Effector memory CD4-positive, alpha-beta T cell (primary cell): ENCODE measurements around the gene WWC2.

Experiments
- DNase-seq, 3 donors: peaks; one replicate each; pipeline ENCODE4 v3.0.0-alpha.2; 2020
- H3K27ac ChIP-seq: 2 replicates; pipeline ENCODE4 v1.7.0; 2013; ENCODE audit warnings: mild to moderate bottlenecking, low read length, moderate library complexity; ENCODE audit not compliant: insufficient read depth, poor library complexity, severe bottlenecking
- H3K27me3 ChIP-seq: replicated peaks from 2 replicates; pipeline ENCODE4 v1.7.0; 2013; ENCODE audit warnings: mild to moderate bottlenecking, low read length; ENCODE audit not compliant: insufficient read depth, control insufficient read depth, poor library complexity, severe bottlenecking
- H3K36me3 ChIP-seq: 2 replicates; pipeline ENCODE4 v1.7.0; 2013; ENCODE audit warnings: mild to moderate bottlenecking, low read length, moderate library complexity; ENCODE audit not compliant: control insufficient read depth, insufficient read depth
- H3K4me1 ChIP-seq: 2 replicates; pipeline ENCODE4 v1.7.0; 2013; ENCODE audit warnings: low read length, mild to moderate bottlenecking; ENCODE audit not compliant: control insufficient read depth, insufficient read depth, poor library complexity, severe bottlenecking
- H3K4me3 ChIP-seq: 2 replicates; pipeline ENCODE4 v1.7.0; 2013; ENCODE audit warnings: low read length, low read depth, mild to moderate bottlenecking; ENCODE audit not compliant: insufficient read depth, poor library complexity, severe bottlenecking
- H3K9me3 ChIP-seq: 2 replicates; pipeline ENCODE4 v1.7.0; 2013; ENCODE audit warnings: mild to moderate bottlenecking, low read length, moderate library complexity; ENCODE audit not compliant: control insufficient read depth

WWC2 gene

DNA sequence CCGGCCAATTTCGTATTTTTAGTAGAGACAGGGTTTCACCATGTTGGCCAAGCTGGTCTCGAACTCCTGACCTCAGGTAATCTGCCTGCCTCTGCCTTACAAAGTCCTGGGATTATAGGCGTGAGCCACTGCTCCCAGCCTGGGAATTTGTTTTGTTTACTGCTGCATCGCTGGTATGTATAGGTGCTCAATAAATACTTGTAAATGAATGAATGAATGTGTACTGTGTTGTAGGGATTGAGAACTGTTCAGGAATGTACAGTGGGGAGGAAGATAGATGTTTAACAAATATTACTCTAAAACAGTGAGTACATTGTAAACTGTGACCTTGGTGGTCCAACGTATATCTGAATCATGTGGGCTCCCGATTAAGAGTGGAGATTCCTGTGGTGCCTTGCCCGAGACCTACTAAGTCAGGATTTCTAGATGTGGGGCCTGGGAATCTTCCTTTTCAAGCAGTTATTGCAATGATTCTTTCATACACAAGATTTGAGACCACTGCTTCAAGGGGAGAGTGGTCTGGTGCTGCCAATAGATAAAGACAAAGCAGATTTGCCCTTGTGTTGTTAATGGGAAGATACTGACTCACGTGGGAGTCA lies 41.0 kb downstream of the WWC2 start:
- no peak overlapping the region for H3K27ac ChIP-seq
- no peak for DNase-seq
- no peaks in the 10 kb centered on the region for H3K4me1 ChIP-seq

DNA sequence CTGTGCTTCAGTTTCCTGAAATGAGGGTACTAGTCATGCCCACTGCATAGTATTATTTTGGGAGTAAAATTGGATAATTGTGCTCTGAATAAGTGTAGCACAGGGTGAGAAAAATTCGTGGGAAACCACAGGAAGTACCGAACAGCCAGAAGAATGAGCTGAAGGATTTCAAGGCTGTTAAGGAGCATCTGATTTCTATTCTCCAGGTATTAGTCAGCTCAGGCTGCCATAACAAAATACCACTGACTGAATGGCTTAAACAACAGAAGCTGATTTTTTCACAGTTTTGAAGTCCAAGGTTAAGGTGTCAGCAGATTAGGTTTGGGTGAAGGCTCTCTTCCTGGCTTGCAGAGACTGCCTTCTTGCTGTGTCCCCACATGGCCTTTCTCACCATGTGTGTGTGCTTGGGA lies 41.9 kb downstream of the WWC2 start:
- Histone ChIP-seq H3K27me3 (no peaks in the 10 kb centered on the region), H3K4me3 (no peak overlapping the region), H3K4me1 (no peaks in the 10 kb centered on the region), H3K9me3 (no peaks in the 10 kb centered on the region), H3K27ac (no peak overlapping the region), H3K36me3 (no peaks in the 10 kb centered on the region)
- DNase-seq = no peak

More for the DNA sequence above, 41.0 kb downstream of the WWC2 start:
- H3K9me3 ChIP-seq = no peaks in the 10 kb centered on the region
- no peak overlapping the region for H3K4me3 ChIP-seq
- H3K36me3 ChIP-seq = no peaks in the 10 kb centered on the region
- no peaks in the 10 kb centered on the region for H3K27me3 ChIP-seq

DNA sequence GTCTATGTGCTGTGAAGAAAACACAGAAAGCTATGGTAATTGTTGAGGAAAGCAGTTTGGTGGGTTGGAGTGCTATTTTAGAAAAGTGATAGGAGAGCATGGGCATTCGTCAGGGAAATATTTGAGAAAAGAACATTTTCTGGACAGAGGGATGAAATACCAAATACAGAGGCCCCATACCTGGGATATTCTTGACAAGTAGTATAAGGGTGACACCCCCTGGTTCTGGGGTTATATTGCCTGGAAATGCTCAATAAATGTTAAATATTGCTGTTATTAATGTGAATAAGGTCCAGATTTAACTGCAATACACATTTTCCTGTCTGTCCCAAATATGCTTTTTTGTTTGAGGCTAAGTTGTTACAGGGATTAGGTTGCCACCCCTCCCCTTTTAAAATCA lies 42.9 kb downstream of the WWC2 start:
- no peak overlapping the region for H3K27ac ChIP-seq
- H3K4me3 ChIP-seq = no peak overlapping the region
- H3K4me1 ChIP-seq = no peaks in the 10 kb centered on the region
- H3K27me3 ChIP-seq = no peaks in the 10 kb centered on the region
- DNase-seq = no peak
- no peaks in the 10 kb centered on the region for H3K9me3 ChIP-seq
- no peaks in the 10 kb centered on the region for H3K36me3 ChIP-seq

DNA sequence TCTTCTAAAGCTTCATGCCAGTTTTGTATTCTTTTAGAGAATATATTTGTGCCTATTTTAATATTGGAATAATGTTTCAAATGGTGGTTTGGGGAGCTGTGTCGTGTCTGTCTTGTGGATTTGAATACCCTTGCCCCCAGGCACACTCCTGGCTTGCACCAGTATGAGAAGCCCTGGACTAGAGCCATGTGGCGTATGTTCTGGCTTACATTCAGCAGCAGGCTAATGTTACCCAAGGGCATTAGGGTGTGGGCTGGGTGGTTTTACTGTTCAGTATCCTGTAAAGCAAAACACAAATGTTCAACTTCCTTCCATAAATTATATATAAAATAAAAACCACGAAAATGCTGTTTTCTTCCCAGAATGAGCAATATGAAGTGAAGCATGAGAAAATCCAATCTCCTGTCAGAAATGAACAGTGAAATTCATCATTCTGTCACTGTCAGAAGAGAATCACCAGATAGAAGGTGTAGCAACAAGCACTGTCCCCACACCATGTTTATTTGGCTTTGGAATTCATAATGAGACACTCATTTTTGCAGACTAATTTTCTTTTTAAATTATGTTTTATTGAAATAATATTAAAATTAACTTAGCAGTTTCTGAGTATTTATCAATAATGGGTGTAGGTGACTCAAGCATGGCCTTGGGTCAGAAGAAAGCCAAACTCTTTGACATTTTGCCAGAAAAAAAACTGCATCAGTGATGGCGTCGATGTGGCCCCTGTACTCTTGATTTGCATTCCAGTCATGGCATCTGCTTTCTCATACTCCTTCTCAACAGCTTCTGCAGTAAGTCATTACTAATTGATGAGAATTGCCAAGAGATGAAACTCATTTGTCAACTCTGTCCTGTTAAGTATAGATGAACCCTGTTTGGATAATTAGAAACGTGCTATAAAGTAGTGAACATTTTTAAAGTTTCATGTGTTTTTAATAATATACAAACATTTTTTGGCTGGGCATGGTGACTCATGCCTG lies 43.8 kb downstream of the WWC2 start:
- Histone ChIP-seq H3K4me3 (no peak overlapping the region), H3K36me3 (no peaks in the 10 kb centered on the region), H3K27me3 (no peaks in the 10 kb centered on the region), H3K4me1 (no peaks in the 10 kb centered on the region), H3K9me3 (no peaks in the 10 kb centered on the region), H3K27ac (no peak overlapping the region)
- DNase-seq = no peak

DNA sequence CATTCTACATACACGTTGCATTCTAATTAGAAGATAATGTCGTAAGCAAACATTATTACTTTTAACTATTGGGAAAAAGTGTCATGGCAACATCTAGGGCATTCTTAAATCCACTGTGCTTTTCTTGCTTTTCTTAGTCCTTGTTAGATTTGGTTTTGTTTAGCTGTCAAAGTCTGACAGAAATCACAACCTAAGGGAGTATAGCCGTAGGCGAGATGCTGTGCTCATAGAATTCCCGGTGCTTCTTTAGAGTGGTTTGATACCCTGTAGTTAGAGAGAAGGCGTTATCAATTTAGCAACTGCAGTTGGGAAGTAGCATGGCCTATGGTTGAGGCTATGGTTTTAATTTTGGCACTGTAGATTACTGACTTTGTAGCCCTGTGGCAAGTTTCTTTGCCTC lies 45.7 kb downstream of the WWC2 start:
- no peak for DNase-seq
- Histone ChIP-seq H3K4me3 (no peak overlapping the region), H3K27me3 (no peaks in the 10 kb centered on the region)

DNA sequence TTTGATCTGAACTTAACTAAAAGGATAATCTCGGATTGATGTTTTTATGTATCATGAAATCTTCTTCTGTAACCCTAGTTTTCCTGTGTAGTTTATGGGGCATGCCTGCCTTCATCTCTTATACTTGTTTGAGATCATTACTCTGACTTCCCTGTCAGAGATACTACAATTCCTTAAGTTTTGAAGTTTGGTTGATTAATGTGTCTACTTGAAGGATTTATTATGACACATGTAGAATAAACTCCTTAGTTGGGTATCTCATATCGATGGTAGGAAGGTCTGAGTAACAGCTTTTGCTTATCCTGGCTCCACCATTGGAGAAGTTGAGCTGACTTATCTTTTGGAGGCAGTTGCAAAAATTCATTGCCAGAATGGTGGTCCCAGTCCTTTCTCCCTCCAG lies 46.7 kb downstream of the WWC2 start:
- Histone ChIP-seq H3K4me3 (no peak overlapping the region), H3K27me3 (no peaks in the 10 kb centered on the region), H3K9me3 (no peaks in the 10 kb centered on the region), H3K4me1 (no peaks in the 10 kb centered on the region), H3K36me3 (no peaks in the 10 kb centered on the region), H3K27ac (no peak overlapping the region)
- no peak for DNase-seq

More for the DNA sequence above, 45.7 kb downstream of the WWC2 start:
- Histone ChIP-seq H3K9me3 (no peaks in the 10 kb centered on the region), H3K27ac (no peak overlapping the region), H3K36me3 (no peaks in the 10 kb centered on the region), H3K4me1 (no peaks in the 10 kb centered on the region)

DNA sequence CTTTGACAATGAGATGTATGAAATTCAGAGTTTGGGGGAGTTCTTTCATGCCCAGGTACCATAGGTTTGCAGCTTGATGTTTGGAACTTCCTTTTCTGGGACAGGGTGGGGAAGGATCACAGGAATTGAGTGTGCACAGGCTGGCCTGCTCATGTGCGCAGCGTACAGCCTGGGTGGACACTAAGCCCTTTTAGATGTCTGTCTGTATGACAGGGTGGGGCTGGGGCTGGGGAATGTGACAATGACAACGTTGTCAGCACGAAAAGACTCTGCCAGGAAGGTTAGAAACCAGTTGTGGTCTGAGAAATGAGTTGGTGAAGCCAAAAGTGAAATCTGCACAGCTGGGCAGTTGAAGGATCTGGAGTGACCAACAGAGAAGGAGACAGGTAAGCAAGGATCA lies 47.4 kb downstream of the WWC2 start:
- Histone ChIP-seq H3K27me3 (no peaks in the 10 kb centered on the region), H3K27ac (no peak overlapping the region), H3K4me3 (no peak overlapping the region), H3K9me3 (no peaks in the 10 kb centered on the region), H3K4me1 (no peaks in the 10 kb centered on the region), H3K36me3 (no peaks in the 10 kb centered on the region)
- no peak for DNase-seq

DNA sequence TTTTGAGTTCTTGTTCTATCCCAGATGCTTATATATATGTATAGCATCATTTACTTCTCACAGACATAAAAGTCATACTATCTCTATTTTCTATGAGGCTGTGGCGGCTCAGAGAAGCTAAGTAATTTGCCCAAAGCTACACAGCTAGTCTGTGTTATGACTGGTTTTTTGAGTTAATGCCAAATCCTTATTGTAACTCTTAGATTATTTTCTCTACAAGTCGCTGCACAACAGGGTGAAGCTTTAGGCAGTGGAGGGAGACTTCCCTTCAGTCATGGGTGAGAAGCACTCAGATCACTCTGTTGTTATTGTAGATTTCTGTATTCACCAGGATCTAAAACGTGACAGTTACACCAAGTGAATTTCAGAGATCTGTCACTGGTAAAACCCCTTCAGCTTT lies 48.1 kb downstream of the WWC2 start:
- Histone ChIP-seq H3K4me1 (no peaks in the 10 kb centered on the region), H3K4me3 (no peak overlapping the region), H3K9me3 (no peaks in the 10 kb centered on the region), H3K36me3 (no peaks in the 10 kb centered on the region), H3K27me3 (no peaks in the 10 kb centered on the region), H3K27ac (no peak overlapping the region)
- DNase-seq = no peak

DNA sequence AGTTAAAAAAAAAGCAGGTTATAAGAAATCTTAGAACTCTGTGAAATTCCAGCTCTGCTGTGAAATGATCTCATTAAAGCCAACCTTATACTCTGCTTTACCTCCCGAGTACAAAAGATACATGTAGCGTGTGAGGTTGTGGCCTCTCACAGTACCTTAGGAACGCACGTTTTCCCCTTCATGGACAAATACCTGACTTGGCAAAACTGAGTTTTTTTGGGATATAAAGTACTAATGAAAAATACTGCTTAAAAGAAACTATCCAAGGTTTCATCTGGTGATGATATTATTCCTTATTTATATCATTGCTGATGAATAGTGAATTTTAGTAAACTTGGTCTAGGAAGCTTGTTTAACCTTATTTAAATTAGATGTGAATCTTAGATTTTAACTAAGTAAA lies 48.9 kb downstream of the WWC2 start:
- H3K27ac ChIP-seq = no peak overlapping the region
- H3K9me3 ChIP-seq = no peaks in the 10 kb centered on the region
- no peak overlapping the region for H3K4me3 ChIP-seq
- no peaks in the 10 kb centered on the region for H3K4me1 ChIP-seq
- no peaks in the 10 kb centered on the region for H3K27me3 ChIP-seq
- no peaks in the 10 kb centered on the region for H3K36me3 ChIP-seq
- no peak for DNase-seq
